ENCODE measurements around the gene FHAD1.

FHAD1 gene

DNA sequence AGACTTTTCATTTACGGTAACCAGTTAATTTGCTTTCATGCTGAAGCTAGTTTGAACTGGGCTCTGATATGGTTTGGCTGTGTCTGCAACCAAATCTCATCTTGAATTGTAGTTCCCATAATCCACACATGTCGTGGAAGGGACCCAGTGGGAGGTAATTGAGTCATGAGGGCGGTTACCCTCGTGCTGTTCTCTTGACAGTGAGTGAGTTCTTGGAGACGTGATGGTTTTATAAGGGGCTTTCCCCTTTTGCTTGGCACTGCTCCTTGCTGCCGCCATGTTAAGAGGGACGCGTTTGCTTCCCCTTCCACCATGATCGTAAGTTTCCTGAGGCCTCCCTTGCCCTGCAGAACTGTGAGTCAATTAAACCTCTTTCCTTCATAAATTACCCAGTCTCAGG lies 10.3 kb upstream of the FHAD1 start:
- H3K4me3 ChIP-seq (ENCODE audit: low read length): no peak overlapping the region
- no peak for DNase-seq (ENCODE audit: low read depth)
- TF ChIP-seq, protein P1, sequence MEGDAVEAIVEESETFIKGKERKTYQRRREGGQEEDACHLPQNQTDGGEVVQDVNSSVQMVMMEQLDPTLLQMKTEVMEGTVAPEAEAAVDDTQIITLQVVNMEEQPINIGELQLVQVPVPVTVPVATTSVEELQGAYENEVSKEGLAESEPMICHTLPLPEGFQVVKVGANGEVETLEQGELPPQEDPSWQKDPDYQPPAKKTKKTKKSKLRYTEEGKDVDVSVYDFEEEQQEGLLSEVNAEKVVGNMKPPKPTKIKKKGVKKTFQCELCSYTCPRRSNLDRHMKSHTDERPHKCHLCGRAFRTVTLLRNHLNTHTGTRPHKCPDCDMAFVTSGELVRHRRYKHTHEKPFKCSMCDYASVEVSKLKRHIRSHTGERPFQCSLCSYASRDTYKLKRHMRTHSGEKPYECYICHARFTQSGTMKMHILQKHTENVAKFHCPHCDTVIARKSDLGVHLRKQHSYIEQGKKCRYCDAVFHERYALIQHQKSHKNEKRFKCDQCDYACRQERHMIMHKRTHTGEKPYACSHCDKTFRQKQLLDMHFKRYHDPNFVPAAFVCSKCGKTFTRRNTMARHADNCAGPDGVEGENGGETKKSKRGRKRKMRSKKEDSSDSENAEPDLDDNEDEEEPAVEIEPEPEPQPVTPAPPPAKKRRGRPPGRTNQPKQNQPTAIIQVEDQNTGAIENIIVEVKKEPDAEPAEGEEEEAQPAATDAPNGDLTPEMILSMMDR (IDR thresholded peaks at IDR 0.05; ENCODE audit: insufficient read depth, low read depth, low read length, missing control alignments): no peak

DNA sequence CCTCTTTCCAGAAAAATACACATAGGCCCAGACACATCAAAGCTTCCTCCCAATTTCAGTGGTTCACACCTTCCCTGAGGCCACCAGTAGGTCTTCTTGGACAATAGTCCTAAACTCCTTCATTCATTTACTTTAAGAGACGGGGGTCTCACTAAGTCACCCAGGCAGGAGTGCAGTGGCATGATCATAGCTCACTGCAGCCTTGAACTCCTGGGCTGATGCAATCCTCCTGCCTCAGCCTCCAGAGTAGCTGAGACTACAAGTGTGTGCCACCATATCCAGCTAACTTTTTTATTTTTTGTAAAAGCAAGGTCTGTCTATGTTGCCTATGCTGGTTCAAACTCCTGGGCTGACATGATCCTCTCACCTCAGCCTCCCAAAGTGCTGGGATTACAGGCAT lies 8.2 kb upstream of the FHAD1 start:
- no peak overlapping the region for H3K4me3 ChIP-seq (ENCODE audit: low read length)
- no peak for DNase-seq (ENCODE audit: low read depth)
- TF ChIP-seq, protein P1 (IDR thresholded peaks at IDR 0.05; ENCODE audit: insufficient read depth, low read depth, low read length, missing control alignments): no peak

DNA sequence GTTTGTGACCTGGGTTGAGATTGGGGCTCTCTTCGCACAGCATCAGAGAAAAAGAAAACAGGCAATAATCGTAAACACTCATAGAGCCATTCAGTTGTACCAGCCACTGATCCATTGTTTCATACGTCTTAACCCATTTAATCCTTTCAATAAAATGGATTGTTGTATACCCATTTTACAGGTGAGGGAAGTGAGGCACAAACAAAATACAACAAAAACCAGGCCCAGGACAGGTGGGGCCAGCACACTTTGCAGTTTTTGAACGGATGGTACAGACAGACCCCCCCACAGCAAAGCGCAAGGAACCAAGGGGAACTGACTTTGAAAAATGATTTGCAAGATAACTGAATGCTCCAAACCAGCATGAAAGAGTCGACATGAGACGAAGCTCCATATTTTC lies 4.3 kb upstream of the FHAD1 start:
- TF ChIP-seq, protein P1 (IDR thresholded peaks at IDR 0.05; ENCODE audit: insufficient read depth, low read depth, low read length, missing control alignments): no peak
- no peak for DNase-seq (ENCODE audit: low read depth)
- H3K4me3 ChIP-seq (ENCODE audit: low read length): no peak overlapping the region

DNA sequence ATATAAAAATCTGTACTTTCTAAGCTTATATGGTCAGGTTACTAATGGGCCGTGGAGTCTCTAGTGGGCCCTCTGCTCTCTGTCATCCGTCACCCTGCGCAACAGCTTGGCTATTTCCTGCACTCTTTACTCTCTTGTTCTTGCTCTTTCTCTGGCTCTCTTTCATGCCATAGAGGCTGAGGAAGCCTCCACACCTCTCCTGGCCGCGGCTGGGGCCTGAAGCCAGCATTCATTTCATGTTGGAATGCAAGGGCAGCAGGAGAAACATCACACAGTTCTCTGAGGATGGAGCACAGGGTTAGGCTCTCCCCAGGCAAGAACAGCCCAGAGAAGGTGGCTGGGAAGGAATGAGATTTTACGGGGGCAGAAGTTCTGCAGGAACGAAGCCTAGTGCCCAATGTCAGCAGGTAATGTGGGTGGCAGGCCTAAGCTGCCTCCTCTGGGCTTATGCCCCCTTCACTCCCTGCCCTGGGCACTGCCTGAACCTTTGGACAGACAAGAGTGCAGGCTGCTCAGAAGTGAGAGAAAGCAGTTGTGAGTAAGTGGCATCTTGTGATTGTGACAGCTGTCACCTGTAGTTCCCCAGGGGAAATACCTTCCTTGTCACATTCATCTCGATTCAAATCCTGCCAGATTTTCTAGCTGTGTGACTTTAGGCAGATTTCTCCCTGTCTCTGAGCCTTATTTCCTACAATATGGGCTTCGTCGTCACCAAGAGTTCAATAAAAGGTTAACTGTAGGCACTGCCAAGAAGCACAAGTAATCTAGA lies 3.6 kb upstream of the FHAD1 start:
- TF ChIP-seq, protein P1 (IDR thresholded peaks at IDR 0.05; ENCODE audit: insufficient read depth, low read depth, low read length, missing control alignments): no peak
- no peak overlapping the region for H3K4me3 ChIP-seq (ENCODE audit: low read length)
- no peak for DNase-seq (ENCODE audit: low read depth)

DNA sequence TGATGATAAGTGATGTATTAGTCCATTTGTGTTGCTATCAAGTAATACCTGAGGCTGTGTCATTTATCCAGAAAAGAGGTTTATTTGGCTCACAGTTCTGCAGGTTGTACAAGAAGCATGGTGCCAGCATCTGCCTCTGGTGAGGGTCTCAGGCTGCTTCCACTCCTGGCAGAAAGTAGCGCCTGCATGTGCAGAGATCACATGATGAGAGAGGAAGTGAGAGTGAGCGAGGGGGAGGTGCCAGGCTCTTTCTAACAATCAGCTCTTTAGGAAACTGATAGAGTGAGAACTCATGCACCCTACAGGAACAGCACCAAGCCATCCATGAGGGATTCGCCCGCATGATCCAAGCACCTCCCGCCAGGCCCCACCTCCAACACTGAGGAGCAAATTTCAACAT lies 2.2 kb upstream of the FHAD1 start:
- H3K4me3 ChIP-seq (ENCODE audit: low read length): no peak overlapping the region
- TF ChIP-seq, protein P1 (IDR thresholded peaks at IDR 0.05; ENCODE audit: insufficient read depth, low read depth, low read length, missing control alignments): no peak
- DNase-seq (ENCODE audit: low read depth): no peak

DNA sequence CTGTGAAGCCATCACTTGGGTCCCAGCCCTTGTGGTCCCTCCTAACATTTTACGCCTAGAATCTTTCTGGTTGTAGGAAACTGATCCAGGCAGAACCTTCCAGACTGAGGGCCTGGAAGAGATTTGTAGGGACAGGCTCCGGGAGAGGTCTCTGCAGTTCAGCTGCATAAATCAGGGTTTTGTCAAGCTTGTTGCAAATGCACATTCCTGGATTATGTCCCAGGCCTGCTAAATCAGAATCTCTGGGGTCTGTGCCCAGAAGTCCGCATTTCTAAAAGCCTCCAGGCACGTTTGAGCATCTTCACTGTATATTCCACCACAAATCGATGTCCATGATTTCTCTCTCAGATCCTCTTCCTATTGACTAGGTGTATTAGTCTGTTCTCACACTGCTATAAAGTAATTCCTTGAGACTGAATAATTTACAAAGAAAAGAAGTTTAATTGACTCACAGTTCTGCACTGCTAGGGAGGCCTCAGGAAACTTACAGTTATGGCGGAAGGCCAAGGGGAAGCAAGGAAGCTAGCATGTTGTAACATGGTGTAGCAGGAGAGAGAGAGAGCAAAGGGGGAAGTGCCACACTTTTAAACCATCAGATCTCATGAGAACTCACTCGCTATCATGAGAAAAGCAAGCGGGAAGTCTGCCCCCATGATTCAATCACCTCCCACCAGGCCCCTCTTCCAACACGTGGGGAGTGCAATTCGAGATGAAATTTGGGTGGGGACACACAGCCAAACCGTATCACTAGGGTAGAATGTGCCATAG lies 1.2 kb upstream of the FHAD1 start:
- TF ChIP-seq, protein P1 (IDR thresholded peaks at IDR 0.05; ENCODE audit: insufficient read depth, low read depth, low read length, missing control alignments): no peak
- no peak overlapping the region for H3K4me3 ChIP-seq (ENCODE audit: low read length)
- peak; percentile 65 for DNase-seq (ENCODE audit: low read depth)
